ENCODE measurements around the gene RGS7.

RGS7 gene

GRCh38 chr1:240833075-240833474 is 523.9 kb downstream of the RGS7 start:
- no peak overlapping the region for H3K4me3 ChIP-seq (ENCODE audit: low read depth, low read length)
- DNase-seq (ENCODE audit: low read depth), result no peak
- TF ChIP-seq POLR2A (IDR thresholded peaks at IDR 0.05; ENCODE audit: extremely low read depth, insufficient read length), result no peak
- TF ChIP-seq CTCF (IDR thresholded peaks at IDR 0.05; ENCODE audit: low read depth, low read length), result no peak
- TF ChIP-seq MAX (IDR thresholded peaks at IDR 0.05; ENCODE audit: low read depth, low read length), result no peak
- TF ChIP-seq MYC (IDR thresholded peaks at IDR 0.05; ENCODE audit: low read depth, low read length), result no peak

GRCh38 chr1:240831922-240832321 is 525.1 kb downstream of the RGS7 start:
- DNase-seq (ENCODE audit: low read depth), result no peak
- TF ChIP-seq MAX (IDR thresholded peaks at IDR 0.05; ENCODE audit: low read depth, low read length) (no peak), POLR2A (IDR thresholded peaks at IDR 0.05; ENCODE audit: extremely low read depth, insufficient read length) (no peak), CTCF (IDR thresholded peaks at IDR 0.05; ENCODE audit: low read depth, low read length) (no peak), MYC (IDR thresholded peaks at IDR 0.05; ENCODE audit: low read depth, low read length) (no peak)
- H3K4me3 ChIP-seq (ENCODE audit: low read depth, low read length), result no peak overlapping the region

GRCh38 chr1:240831191-240831631 is 525.8 kb downstream of the RGS7 start:
- DNase-seq (ENCODE audit: low read depth), result no peak
- TF ChIP-seq MYC (IDR thresholded peaks at IDR 0.05; ENCODE audit: low read depth, low read length) (no peak), CTCF (IDR thresholded peaks at IDR 0.05; ENCODE audit: low read depth, low read length) (no peak), MAX (IDR thresholded peaks at IDR 0.05; ENCODE audit: low read depth, low read length) (no peak), POLR2A (IDR thresholded peaks at IDR 0.05; ENCODE audit: extremely low read depth, insufficient read length) (no peak)
- no peak overlapping the region for H3K4me3 ChIP-seq (ENCODE audit: low read depth, low read length)

GRCh38 chr1:240829487-240829886 is 527.5 kb downstream of the RGS7 start:
- no peak for TF ChIP-seq MYC (IDR thresholded peaks at IDR 0.05; ENCODE audit: low read depth, low read length)
- no peak for TF ChIP-seq CTCF (IDR thresholded peaks at IDR 0.05; ENCODE audit: low read depth, low read length)
- TF ChIP-seq POLR2A (IDR thresholded peaks at IDR 0.05; ENCODE audit: extremely low read depth, insufficient read length), result no peak
- no peak for TF ChIP-seq MAX (IDR thresholded peaks at IDR 0.05; ENCODE audit: low read depth, low read length)
- H3K4me3 ChIP-seq (ENCODE audit: low read depth, low read length), result no peak overlapping the region
- DNase-seq (ENCODE audit: low read depth), result no peak

- no peak for TF ChIP-seq CTCF (IDR thresholded peaks at IDR 0.05; ENCODE audit: low read depth, low read length)
- no peak for TF ChIP-seq MYC (IDR thresholded peaks at IDR 0.05; ENCODE audit: low read depth, low read length)
- no peak for TF ChIP-seq MAX (IDR thresholded peaks at IDR 0.05; ENCODE audit: low read depth, low read length)
- no peak for TF ChIP-seq POLR2A (IDR thresholded peaks at IDR 0.05; ENCODE audit: extremely low read depth, insufficient read length)
- H3K4me3 ChIP-seq (ENCODE audit: low read depth, low read length), result no peak overlapping the region
- DNase-seq (ENCODE audit: low read depth), result no peak
These were observed 529.2 kb downstream of the RGS7 start for GRCh38 chr1:240827786-240828185.

GRCh38 chr1:240824238-240824637 is 532.8 kb downstream of the RGS7 start:
- no peak overlapping the region for H3K4me3 ChIP-seq (ENCODE audit: low read depth, low read length)
- DNase-seq (ENCODE audit: low read depth), result no peak
- TF ChIP-seq POLR2A (IDR thresholded peaks at IDR 0.05; ENCODE audit: extremely low read depth, insufficient read length) (no peak), CTCF (IDR thresholded peaks at IDR 0.05; ENCODE audit: low read depth, low read length) (no peak), MAX (IDR thresholded peaks at IDR 0.05; ENCODE audit: low read depth, low read length) (no peak), MYC (IDR thresholded peaks at IDR 0.05; ENCODE audit: low read depth, low read length) (no peak)
